GM18526 (cell line): ENCODE measurements around the gene OR1S2.
"Not testable (repeated sequence)": the region's sequence is repeated elsewhere in the genome, so short reads cannot be mapped to it uniquely, and the experiment has no call there.

Experiments used
- POLR2A ChIP-seq: IDR thresholded peaks from 3 replicates; pipeline ENCODE4 v1.6.1; 2011; ENCODE audit not compliant: insufficient read length; ENCODE audit errors: extremely low read depth

The OR1S2 gene, protein sequence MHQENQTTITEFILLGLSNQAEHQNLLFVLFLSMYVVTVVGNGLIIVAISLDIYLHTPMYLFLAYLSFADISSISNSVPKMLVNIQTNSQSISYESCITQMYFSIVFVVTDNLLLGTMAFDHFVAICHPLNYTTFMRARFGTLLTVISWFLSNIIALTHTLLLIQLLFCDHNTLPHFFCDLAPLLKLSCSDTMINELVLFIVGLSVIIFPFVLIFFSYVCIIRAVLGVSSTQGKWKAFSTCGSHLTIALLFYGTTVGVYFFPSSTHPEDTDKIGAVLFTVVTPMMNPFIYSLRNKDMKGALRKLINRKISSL

GRCh38 chr11:58204042-58204441 lies at the start of gene OR1S2:
Gene OR1S2 (minus strand): TSS chr11:58204142. CDS start chr11:58204142, 0 bp downstream.
- TF ChIP-seq POLR2A = no peak

DNA sequence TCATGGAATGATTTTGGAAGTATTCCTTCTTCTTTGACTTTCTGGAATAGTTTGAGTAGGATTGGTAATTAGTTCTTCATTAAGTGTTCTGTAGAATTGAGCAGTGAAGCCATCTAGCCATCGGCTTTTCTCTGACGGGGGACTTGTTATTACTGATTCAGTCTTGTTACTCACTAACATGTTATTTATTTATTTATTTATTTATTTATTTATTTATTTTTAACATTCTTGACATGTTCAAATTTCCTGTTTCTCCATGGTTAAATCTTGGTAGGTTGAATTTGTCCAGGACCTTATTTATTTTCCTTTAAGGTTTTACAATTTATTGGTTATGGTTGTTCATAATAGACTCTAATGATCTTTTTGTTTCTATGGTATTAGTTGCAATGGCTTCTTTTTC lies 40.0 kb upstream of the OR1S2 start:
- no peak for TF ChIP-seq POLR2A

DNA sequence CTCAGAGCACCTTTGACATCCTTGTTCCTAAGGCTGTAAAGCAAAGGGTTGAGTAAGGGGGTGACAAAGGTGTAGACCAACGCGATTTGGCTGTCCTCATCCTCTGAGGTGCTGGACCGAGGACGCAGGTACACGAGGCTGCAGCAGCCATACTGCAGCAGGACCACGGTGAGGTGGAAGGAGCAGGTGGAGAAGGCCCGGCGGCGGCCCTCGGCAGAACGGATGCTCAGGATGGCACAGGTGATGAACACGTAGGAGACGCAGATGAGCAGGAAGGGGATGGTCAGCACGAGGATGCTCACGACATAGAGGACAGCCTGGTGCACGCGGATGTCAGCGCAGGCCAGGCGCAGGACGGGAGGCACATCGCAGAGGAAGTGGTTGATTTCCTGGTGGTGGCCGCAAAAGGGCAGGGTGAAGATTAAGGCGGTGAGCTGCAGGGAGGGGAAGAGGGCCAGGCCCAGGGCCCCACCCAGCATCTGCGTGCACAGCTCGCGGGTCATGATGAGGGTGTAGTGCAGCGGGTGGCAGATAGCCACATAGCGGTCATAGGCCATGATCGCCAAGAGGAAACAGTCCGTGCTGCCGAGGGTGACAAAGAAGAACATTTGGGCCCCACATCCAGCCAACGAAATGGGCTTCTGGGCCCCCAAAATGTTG lies 24.1 kb upstream of the OR1S2 start:
- no peak for TF ChIP-seq POLR2A

GRCh38 chr11:58222721-58223120 lies 18.8 kb upstream of the OR1S2 start:
- TF ChIP-seq POLR2A = no peak

DNA sequence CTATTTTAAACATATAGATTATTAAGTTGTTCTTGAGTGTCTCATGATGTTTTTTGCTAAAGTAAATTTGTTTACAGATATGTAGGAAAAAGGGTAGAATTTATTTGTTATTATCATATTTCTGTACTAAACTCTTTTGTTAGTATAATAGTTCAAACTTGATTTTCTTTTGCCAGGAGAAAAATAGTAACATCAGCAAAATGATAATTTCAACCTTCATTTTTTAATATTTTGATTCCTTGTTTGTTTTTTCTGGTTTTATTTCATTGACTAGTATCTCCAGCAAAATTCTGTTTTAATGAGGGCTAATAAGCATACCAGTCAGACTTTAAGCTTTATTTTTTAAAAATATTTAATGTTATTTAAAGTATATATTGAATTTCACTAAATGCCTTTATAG lies 12.5 kb upstream of the OR1S2 start:
- no peak for TF ChIP-seq POLR2A

DNA sequence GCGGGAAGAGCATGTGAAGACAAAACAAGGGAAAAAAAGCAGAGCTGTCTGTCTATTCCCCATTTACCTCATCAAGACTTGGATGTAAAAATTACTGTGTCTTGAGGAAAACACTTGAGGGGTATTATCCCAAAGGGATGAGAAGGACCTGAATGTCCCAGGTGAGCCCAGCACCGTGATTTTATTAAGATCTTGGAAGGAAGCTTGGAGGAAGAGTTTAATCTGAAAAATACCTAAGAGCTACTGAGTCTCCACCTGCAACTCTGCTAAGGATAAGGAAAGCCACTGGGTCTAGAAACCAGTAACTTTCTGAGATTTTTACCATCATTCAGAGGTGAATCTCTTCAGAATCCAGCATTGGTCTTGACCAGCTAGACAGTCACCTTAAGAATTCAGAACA lies 8.5 kb upstream of the OR1S2 start, which contains the start of gene OR1S1:
OR1S1 (plus strand) TSS at position 301 of the 400 bp plus-strand sequence.
- not testable (repeated sequence) for TF ChIP-seq POLR2A

GRCh38 chr11:58199271-58199670 lies 4.7 kb downstream of the OR1S2 start:
- TF ChIP-seq POLR2A = no peak

GRCh38 chr11:58195939-58196338 lies 8.0 kb downstream of the OR1S2 start:
- no peak for TF ChIP-seq POLR2A

DNA sequence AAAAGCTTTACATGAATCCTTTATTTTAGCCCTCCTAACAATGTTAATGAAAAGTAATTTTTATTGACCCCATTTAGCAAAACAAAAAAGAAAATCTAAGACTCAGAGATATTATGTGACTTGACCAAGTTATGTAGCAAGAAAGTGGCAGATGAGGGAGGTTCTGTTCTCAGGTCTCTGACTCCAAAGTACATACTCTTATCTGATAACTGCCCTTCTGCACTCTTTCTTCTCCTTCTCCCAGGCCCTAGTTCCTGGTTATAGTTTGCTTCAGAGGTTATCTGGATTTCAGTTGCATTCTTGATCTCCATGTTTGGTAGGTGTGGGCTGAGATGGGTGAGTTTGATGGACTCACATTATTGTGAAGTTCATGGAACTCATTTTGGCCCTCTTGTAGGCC lies 10.6 kb downstream of the OR1S2 start:
- no peak for TF ChIP-seq POLR2A

DNA sequence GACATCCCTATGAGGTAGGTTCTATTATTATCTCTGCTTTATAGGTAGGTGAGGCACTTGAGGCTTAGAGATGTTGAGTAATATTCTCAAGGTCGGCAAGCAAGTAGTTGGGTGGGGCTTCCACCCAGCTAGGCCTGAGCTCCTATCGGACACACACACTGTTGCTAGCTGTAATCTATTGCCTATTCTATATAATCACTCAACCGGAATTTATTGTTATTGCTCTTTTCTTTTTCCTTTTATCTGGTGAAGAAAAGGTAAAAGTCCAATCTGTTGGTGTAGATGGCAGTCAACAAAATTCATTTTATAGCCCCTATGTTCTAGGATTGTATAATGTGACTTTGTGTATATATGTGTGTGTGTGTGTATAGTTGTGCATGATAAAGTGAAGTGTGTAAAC lies 11.7 kb downstream of the OR1S2 start:
- TF ChIP-seq POLR2A = no peak

- TF ChIP-seq POLR2A = no peak
These were observed 15.2 kb downstream of the OR1S2 start, which contains the start of gene OR9Q2 for GRCh38 chr11:58188770-58189169. Gene OR9Q2 (plus strand): TSS chr11:58189070. CDS start chr11:58190491, 1,421 bp downstream.

- TF ChIP-seq POLR2A = no peak
These were observed 17.0 kb downstream of the OR1S2 start for GRCh38 chr11:58186938-58187337.

- no peak for TF ChIP-seq POLR2A
These were observed 24.3 kb downstream of the OR1S2 start for GRCh38 chr11:58179648-58180047.

- TF ChIP-seq POLR2A = no peak
These were observed 25.5 kb downstream of the OR1S2 start for GRCh38 chr11:58178444-58178843.

DNA sequence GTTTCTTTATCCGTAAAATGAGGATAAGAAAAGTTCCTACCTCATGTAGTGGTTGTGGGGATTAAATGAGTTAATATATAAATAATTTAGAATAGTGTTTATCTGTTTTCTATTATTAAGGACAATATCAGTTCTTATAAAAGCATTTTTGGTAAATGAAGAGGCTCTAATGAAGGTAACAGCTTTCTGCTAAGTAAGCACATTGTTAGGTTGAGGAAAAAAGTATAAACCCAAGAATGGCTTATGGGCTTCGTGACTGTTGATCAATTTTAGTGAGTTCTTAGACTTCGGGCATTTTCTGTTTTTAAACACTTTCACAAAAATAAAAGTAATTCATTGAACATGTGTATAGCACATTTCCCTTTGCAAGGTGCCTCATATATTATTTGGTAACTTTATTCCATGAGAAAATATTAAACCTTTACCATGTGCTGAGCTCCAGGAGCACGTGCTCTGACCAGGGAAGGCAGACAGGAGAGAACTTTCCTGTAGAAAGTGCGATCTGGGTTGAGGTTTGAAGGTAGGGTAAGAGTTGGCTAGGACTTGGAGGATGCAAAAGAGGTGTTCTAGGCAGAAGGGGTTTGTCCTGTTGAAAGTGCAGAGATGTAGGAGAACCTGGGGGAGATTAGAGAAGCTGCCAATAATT lies 26.4 kb downstream of the OR1S2 start:
- no peak for TF ChIP-seq POLR2A

DNA sequence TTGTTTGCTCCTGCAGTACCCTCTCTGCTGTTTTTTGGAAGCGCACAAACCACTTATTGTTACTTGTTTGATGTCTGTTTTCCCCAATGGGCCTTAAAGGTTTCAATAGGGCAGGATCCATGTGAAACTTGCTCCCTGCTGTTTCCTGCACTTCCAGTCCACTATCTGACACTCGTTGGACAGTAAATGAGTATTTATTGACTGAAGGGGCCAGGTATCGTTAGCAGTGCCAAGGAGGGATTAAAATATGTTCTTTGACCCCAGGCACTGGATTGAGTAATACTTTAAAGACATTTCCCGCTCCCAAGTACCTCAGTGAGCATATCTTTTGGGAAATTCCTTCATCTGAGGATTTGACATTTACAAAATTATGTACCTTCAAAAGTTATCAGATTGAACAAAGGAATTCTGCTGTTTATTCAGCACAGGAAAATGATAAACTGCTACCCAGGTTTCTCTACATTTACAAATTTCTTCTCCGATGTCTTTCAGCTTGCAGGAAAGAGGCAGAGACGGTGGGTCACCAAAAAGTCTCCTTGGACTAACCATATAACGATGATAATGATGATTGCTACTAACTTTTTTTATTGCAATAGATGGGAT lies 38.3 kb downstream of the OR1S2 start:
- TF ChIP-seq POLR2A = no peak

DNA sequence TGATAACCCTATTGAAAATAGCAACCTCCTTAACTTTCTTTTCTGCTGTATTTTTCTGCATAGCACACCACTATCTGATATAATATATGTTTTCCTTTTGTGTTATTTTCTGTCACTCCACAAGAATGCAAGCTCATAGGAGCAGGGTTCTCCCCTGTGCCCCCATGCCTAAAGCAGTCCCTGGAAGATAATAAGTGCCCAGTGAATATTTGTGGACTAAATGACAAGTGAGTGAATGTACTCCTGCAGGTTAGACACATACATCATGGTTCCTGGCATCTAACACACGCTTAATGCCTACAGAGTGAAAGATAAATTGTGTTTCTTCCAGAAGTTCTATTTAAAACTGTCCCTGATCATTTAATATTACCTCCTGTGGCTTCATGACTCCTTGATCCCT lies 39.0 kb downstream of the OR1S2 start:
- TF ChIP-seq POLR2A = no peak
